ENCODE data around the gene SAGE1.
A peak's percentile ranks its signal among the peaks of the same experiment; 100 is the strongest.
"Not testable (repeated sequence)": the region's sequence is repeated elsewhere in the genome, so short reads cannot be mapped to it uniquely, and the experiment has no call there.

SAGE1 gene

DNA sequence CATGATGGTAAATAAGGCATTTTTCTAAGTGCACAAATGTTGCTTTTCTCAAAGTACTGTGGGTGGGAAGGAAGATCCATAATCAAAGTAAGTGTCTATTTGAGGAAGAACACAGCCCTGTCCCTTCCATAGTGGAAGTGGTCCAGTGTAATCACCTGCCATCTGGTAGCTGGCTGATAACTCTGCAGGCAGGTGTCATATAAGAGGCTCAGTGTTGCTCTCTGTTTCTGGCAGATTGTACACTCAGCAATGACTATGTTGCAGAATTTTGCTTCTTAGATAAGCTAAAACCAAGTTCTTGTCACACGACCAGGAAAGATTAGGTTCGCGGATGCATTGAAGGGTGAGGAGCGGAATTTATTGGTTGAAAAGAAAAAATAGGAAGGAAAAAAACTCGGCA lies 20.9 kb downstream of the SAGE1 start:
- no peak for TF ChIP-seq CTCF (IDR thresholded peaks at IDR 0.05; ENCODE audit: control extremely low read depth, extremely low read depth, low read depth, missing control alignments)
- ChIA-PET CTCF (no interaction called here), POLR2A (no interaction called here)
- DNase-seq (ENCODE audit: extremely low spot score) = no peak

DNA sequence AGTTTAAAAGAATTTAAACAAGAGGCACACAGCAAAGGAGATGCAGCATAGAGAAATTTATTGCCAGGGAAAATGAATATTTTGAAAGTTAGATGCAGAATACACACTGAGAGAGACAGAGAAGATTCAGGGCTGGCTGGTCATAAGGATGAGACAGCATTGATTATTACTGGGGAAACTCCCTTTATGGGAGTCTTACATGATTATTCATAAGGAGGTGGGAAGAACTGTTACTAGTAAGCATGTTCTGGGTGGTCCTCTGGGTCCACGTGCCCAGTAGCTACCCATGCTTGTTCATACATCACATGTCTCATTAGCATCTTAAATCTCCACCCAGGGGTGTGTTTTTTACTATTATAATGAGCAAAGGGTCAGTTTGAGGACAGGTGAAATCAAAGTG lies 27.0 kb downstream of the SAGE1 start:
- POLR2A ChIA-PET; DNase-seq (ENCODE audit: extremely low spot score): not testable (repeated sequence)
- CTCF ChIA-PET = interaction anchor here (1.3 kb wide), 1 partner anchor 12 kb away, joined by 5 read pairs; no protein-coding TSS in a partner anchor

GRCh38 chrX:135923353-135923752 lies 29.8 kb downstream of the SAGE1 start:
- ChIA-PET POLR2A (no interaction called here), CTCF (no interaction called here)
- no peak for DNase-seq (ENCODE audit: extremely low spot score)

DNA sequence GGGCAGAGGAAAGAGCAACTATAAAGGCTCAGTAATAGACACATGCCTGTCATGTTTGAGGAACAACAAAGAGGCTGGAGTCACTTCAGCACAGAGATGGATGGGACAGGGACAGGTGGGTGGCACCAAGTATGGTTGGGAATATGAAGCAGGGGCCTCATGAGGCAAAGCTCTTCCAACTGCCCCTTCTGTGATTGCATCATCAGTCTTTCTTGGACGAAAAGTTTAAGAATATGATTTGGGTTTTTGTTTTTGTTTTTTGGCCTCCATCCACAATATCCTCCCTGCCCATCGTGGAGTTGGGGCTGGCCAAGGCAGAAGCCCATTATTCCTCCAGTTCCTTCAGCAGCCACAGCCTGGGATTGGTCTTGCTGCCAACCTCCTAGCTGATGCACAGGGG lies 34.4 kb downstream of the SAGE1 start:
- ChIA-PET CTCF (no interaction called here), POLR2A (no interaction called here)
- no peak for DNase-seq (ENCODE audit: extremely low spot score)
- TF ChIP-seq CTCF (IDR thresholded peaks at IDR 0.05; ENCODE audit: control extremely low read depth, extremely low read depth, low read depth, missing control alignments) = no peak

More at GRCh38 chrX:135923353-135923752, 29.8 kb downstream of the SAGE1 start:
- TF ChIP-seq CTCF (IDR thresholded peaks at IDR 0.05; ENCODE audit: control extremely low read depth, extremely low read depth, low read depth, missing control alignments) = peak; percentile 14

GRCh38 chrX:135931644-135932487 lies 38.4 kb downstream of the SAGE1 start:
- peak; percentile 9 for DNase-seq (ENCODE audit: extremely low spot score)
- CTCF ChIA-PET = interaction anchor here (1.1 to 2.4 kb wide), 9 partner anchors 9 to 256 kb away, joined by 3 to 12 read pairs (median 4); no protein-coding TSS in a partner anchor
- TF ChIP-seq CTCF (IDR thresholded peaks at IDR 0.05; ENCODE audit: control extremely low read depth, extremely low read depth, low read depth, missing control alignments) = peak; percentile 50
- POLR2A ChIA-PET = no interaction called here

DNA sequence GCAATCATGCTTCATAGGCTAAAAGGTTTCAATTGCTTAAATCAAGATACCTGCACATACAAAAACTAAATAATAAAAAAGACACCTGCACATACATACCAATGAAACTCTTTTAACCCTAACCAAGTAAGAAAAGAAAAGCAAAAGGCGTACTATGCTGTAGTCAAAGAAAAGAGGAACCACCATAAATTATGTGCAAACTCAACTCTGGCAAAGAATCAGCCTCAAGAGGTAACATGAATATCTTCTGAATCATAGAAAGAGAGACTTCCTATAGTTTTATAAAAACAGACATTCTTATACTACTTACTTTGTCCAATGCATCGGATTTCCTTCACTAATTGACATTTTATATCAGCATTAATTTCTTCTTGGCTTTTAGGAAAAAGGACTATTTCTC lies 51.0 kb downstream of the SAGE1 start:
- CTCF ChIA-PET = no interaction called here
- POLR2A ChIA-PET = no interaction called here
- DNase-seq (ENCODE audit: extremely low spot score) = no peak
- no peak for TF ChIP-seq CTCF (IDR thresholded peaks at IDR 0.05; ENCODE audit: control extremely low read depth, extremely low read depth, low read depth, missing control alignments)

- TF ChIP-seq CTCF (IDR thresholded peaks at IDR 0.05; ENCODE audit: control extremely low read depth, extremely low read depth, low read depth, missing control alignments) = no peak
- ChIA-PET CTCF (interaction anchor here (2.0 kb wide), 1 partner anchor 21 kb away, joined by 4 read pairs; no protein-coding TSS in a partner anchor), POLR2A (no interaction called here)
- DNase-seq (ENCODE audit: extremely low spot score) = no peak
Measured at GRCh38 chrX:135951291-135951690, 57.8 kb downstream of the SAGE1 start.
